ENCODE data around the gene MAT2B. TPM values are rescaled to one million over a fixed set of nuclear protein-coding genes. Genes with fewer than 3 reads are reported as not detected.

MAT2B gene
- total and polyA plus RNA-seq, 2 of the 13 experiments (the other 11 are each of a cell fraction or from before 2014, with no cell fraction given): 20.2 to 37.1 TPM

DNA sequence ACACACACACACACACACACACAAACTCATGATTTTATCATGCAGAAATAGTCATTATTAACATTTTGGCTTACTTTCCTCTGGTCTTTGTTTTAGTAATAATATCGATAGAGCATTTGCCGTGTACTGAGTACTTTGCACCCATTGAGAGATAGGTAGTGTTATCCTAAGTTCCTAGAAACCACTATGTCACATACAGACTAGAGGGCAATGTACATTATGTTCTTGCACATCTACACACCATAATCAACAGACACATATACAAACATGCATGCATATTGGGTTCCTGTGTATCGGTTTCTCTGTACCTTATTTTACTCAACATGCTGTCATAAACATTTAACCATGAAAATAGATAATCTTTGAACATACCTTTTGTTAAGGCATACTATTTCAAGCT lies 45.7 kb downstream of the MAT2B start (continued):
- TF ChIP-seq, protein P1, sequence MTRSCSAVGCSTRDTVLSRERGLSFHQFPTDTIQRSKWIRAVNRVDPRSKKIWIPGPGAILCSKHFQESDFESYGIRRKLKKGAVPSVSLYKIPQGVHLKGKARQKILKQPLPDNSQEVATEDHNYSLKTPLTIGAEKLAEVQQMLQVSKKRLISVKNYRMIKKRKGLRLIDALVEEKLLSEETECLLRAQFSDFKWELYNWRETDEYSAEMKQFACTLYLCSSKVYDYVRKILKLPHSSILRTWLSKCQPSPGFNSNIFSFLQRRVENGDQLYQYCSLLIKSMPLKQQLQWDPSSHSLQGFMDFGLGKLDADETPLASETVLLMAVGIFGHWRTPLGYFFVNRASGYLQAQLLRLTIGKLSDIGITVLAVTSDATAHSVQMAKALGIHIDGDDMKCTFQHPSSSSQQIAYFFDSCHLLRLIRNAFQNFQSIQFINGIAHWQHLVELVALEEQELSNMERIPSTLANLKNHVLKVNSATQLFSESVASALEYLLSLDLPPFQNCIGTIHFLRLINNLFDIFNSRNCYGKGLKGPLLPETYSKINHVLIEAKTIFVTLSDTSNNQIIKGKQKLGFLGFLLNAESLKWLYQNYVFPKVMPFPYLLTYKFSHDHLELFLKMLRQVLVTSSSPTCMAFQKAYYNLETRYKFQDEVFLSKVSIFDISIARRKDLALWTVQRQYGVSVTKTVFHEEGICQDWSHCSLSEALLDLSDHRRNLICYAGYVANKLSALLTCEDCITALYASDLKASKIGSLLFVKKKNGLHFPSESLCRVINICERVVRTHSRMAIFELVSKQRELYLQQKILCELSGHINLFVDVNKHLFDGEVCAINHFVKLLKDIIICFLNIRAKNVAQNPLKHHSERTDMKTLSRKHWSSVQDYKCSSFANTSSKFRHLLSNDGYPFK (CRISPR knock-in tag; IDR thresholded peaks at IDR 0.05; ENCODE audit: borderline replicate concordance): no peak
- no peak for TF ChIP-seq KLF6 (CRISPR knock-in tag; IDR thresholded peaks at IDR 0.05)
- TF ChIP-seq ZNF543 (CRISPR knock-in tag; IDR thresholded peaks at IDR 0.05): no peak
- TF ChIP-seq HNRNPH1 (optimal IDR thresholded peaks at IDR 0.05; ENCODE audit: low read depth, low read length): no peak
- TF ChIP-seq MED13 (CRISPR knock-in tag; IDR thresholded peaks at IDR 0.05): no peak

DNA sequence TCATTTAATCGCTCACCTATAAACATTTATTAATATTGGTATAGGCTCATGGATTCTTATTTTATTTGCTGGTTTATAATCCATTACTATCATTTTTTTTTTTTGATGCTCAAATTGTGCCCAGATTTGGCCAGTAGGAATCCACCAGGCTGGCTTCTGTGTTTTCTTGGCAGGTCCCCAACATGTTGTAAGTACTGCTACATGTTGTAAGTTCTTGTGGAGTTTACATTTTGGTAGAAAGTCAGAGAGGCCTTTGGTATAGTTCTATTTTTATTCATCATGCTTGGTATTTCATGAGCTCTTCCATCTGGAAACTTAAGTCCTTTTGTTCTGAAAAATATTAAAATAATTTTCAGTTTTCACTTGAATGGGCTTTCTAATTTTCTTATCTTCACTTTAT lies 47.1 kb downstream of the MAT2B start:
- ChIA-PET POLR2A (no interaction called here), CTCF (ENCODE audit: low intra/inter-chr PET ratio, low total read pairs) (no interaction called here)
- no peaks in the 10 kb centered on the region for H3K9me3 ChIP-seq (ENCODE audit: low read length)
- intact Hi-C loops (cut with micrococcal nuclease; ENCODE audit: unreplicated experiment): no loop called here
- no peak overlapping the region for H3K9ac ChIP-seq (ENCODE audit: insufficient read depth, low read depth, low read length)
- H4K20me1 ChIP-seq (ENCODE audit: insufficient read depth, low read length): no peaks in the 10 kb centered on the region
- H3K27ac ChIP-seq (ENCODE audit: extremely low read length, insufficient read depth, low read length): no peak overlapping the region
- H2AFZ ChIP-seq (ENCODE audit: low read length): no peak overlapping the region
- H3K4me2 ChIP-seq (ENCODE audit: low read depth, low read length): no peak overlapping the region
- ATAC-seq: no peak
- no peaks in the 10 kb centered on the region; a peak in 1 of 5 replicates for H3K27me3 ChIP-seq (ENCODE audit: control insufficient read depth in 1 of 2, insufficient read depth in 2 of 2, low read length in 2 of 2)
- no peak for DNase-seq (ENCODE audit: low spot score)
- in situ Hi-C loops (cut with HindIII; ENCODE audit: extremely low pct_ligation_motif_present, low pct_unique_long_range_greater_than_20kb): loop anchor here (25.0 kb wide), 1 partner anchor 1660 kb away; no protein-coding TSS in a partner anchor
- H3K4me1 ChIP-seq (ENCODE audit: insufficient read depth, low read length): no peaks in the 10 kb centered on the region
- no peak overlapping the region for H3K4me3 ChIP-seq (replicated peaks in 1 of 3; ENCODE audit: insufficient read depth in 1 of 3, low read depth in 2 of 3, low read length in 3 of 3)
- H3K36me3 ChIP-seq (replicated peaks in 1 of 2; ENCODE audit: control insufficient read depth in 1 of 2, insufficient read depth in 2 of 2, low read length in 2 of 2): no peaks in the 10 kb centered on the region
- H3K79me2 ChIP-seq (ENCODE audit: insufficient read depth, low read length): no peaks in the 10 kb centered on the region
- no peak for FAIRE-seq
- BruUV-seq (replicated peaks): no TSS peak
- TF ChIP-seq SOX6 (IDR thresholded peaks at IDR 0.05) (no peak), SOX6 (CRISPR knock-in tag; IDR thresholded peaks at IDR 0.05) (no peak), ZNF20 (CRISPR knock-in tag; IDR thresholded peaks at IDR 0.05) (no peak), XBP1 (CRISPR knock-in tag; IDR thresholded peaks at IDR 0.05) (no peak), ZNF562 (CRISPR knock-in tag; IDR thresholded peaks at IDR 0.05; ENCODE audit: borderline replicate concordance) (no peak)
- TF ChIP-seq, protein P2, sequence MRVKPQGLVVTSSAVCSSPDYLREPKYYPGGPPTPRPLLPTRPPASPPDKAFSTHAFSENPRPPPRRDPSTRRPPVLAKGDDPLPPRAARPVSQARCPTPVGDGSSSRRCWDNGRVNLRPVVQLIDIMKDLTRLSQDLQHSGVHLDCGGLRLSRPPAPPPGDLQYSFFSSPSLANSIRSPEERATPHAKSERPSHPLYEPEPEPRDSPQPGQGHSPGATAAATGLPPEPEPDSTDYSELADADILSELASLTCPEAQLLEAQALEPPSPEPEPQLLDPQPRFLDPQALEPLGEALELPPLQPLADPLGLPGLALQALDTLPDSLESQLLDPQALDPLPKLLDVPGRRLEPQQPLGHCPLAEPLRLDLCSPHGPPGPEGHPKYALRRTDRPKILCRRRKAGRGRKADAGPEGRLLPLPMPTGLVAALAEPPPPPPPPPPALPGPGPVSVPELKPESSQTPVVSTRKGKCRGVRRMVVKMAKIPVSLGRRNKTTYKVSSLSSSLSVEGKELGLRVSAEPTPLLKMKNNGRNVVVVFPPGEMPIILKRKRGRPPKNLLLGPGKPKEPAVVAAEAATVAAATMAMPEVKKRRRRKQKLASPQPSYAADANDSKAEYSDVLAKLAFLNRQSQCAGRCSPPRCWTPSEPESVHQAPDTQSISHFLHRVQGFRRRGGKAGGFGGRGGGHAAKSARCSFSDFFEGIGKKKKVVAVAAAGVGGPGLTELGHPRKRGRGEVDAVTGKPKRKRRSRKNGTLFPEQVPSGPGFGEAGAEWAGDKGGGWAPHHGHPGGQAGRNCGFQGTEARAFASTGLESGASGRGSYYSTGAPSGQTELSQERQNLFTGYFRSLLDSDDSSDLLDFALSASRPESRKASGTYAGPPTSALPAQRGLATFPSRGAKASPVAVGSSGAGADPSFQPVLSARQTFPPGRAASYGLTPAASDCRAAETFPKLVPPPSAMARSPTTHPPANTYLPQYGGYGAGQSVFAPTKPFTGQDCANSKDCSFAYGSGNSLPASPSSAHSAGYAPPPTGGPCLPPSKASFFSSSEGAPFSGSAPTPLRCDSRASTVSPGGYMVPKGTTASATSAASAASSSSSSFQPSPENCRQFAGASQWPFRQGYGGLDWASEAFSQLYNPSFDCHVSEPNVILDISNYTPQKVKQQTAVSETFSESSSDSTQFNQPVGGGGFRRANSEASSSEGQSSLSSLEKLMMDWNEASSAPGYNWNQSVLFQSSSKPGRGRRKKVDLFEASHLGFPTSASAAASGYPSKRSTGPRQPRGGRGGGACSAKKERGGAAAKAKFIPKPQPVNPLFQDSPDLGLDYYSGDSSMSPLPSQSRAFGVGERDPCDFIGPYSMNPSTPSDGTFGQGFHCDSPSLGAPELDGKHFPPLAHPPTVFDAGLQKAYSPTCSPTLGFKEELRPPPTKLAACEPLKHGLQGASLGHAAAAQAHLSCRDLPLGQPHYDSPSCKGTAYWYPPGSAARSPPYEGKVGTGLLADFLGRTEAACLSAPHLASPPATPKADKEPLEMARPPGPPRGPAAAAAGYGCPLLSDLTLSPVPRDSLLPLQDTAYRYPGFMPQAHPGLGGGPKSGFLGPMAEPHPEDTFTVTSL (CRISPR knock-in tag; IDR thresholded peaks at IDR 0.05; ENCODE audit: borderline replicate concordance): no peak
- 0% methylated on average over 1 of the region's 1 CpG for WGBS (ENCODE audit: low lambda C conversion rate)
